ENCODE results near the gene CCDC40. TPM values are rescaled to one million over a fixed set of nuclear protein-coding genes. Genes with fewer than 3 reads are reported as not detected.

Gene CCDC40
- polyA plus RNA-seq, 3 donors, result 12.1 to 21.6 (median 13.8) TPM

DNA sequence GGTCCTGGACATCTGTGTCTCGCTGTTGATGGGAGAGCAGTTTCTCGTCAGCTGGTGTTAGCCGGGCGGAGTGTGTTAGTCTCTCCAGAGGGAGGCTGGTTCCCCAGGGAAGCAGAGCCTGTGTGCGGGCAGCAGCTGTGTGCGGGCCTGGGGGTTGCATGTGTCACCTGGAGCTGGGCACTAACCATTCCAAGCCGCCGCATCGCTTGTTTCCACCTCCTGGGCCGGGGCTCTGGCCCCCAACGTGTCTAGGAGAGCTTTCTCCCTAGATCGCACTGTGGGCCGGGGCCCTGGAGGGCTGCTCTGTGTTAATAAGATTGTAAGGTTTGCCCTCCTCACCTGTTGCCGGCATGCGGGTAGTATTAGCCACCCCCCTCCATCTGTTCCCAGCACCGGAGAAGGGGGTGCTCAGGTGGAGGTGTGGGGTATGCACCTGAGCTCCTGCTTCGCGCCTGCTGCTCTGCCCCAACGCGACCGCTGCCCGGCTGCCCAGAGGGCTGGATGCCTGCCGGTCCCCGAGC, 82.9 kb downstream of the CCDC40 start:
- DNase-seq (ENCODE audit: extremely low read depth in 1 of 11, low read depth in 9 of 11, low spot score in 4 of 11), result no peak

GRCh38 chr17:80119839-80120238, 83.4 kb downstream of the CCDC40 start:
- no peak for DNase-seq (ENCODE audit: extremely low read depth in 1 of 11, low read depth in 9 of 11, low spot score in 4 of 11)

DNA sequence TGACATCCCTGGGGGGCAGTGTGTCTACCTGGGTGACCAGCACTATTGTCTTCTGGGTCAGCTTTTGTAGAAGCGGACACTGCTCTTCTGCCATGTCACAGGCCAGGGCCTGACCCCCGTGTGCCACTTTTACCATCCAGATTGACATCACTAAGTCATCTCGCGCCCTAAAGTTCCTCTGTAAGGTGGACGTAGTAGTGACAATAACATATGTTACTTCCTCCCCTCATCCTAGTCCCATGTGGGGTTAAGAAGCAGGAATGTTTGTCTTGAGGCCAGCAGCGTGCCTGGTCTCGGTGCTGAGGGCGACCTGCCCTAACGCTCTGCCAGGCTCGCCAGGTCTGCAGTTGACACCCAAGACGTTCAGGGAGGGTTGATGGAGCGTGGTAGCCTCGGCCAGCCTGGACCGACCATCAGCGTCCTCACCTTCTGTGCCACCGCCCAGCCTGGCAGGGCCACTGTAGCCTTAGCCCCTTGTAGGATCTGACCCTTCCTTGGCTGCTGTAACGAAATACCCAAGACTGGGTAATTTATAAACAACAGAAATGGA, 85.7 kb downstream of the CCDC40 start:
- DNase-seq (ENCODE audit: extremely low read depth in 1 of 11, low read depth in 9 of 11, low spot score in 4 of 11), result no peak

GRCh38 chr17:80122926-80123505, 86.6 kb downstream of the CCDC40 start:
- no peak for DNase-seq (ENCODE audit: extremely low read depth in 1 of 11, low read depth in 9 of 11, low spot score in 4 of 11)

- no peak for DNase-seq (ENCODE audit: extremely low read depth in 1 of 11, low read depth in 9 of 11, low spot score in 4 of 11)
Measured at GRCh38 chr17:80123791-80124190, 87.3 kb downstream of the CCDC40 start.

DNA sequence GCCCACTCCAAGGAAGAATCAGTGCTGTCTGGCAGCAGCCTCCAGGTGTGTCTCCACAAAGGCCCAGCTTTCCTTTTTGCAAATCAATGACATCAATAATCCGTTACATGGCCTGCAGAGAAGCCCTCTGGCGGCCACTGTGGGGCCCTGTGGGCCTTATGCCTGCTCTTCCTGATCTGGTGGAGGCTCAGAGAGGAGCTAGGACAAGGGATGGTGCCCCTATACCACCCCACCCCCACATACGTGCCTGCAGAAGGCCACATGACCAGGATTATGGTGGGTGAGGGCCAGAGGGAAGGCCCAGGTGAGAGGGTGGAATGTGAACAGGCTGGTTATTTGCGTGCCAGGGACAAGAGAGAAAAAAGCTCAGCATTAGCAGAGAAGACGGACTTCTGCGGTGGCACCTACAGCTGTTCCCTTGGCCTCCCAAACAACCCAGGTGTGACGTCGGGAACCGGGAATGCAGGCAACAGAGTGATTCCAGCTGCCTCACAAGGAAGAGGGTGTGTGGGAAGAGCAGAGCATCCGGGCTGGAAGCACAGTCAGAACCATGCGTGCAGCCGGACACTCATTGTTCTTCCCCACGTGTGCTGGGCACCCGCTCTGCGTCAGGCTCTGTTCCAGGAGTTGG, 88.0 kb downstream of the CCDC40 start:
- peak in 1 of 11 donors; percentile 39 for DNase-seq (ENCODE audit: extremely low read depth in 1 of 11, low read depth in 9 of 11, low spot score in 4 of 11)

DNA sequence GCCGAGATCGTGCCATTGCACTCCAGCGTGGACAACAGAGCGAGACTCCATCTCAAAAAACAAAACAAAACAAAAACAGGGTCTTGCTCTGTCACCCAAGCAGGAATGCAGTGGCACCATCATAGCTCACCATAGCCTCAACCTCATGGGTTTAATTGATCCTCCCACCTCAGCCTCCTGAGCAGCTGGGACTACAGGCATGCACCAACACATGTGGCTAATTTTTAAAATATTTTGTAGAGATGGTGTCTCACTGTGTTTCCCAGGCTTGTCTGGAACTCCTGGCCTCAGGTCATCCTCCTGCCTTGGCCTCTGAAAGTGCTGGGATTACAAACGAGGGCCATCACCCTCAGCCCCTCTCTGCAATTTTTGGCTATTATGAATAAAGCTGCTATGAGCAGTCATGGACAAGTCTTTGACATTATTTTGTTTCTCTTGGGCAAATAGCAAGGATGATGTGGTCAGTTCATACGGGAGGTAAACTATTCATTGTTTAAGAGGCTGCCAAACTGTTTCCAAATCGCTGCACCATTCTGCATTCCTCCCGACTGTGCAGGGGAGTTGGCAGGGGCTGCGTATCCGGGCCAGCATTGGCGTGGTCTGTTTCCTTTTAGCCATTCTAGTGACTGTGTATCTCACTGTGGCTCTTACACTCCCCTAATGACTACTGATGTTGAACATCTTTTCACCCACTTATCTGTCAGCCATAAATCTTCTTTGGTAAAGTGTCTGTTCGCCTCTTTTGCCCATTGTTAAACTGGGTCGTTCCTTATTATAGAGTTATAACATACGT, 89.4 kb downstream of the CCDC40 start:
- no peak for DNase-seq (ENCODE audit: extremely low read depth in 1 of 11, low read depth in 9 of 11, low spot score in 4 of 11)

- DNase-seq (ENCODE audit: extremely low read depth in 1 of 11, low read depth in 9 of 11, low spot score in 4 of 11), result no peak
Measured at GRCh38 chr17:80126449-80126715, 89.9 kb downstream of the CCDC40 start.

- DNase-seq (ENCODE audit: extremely low read depth in 1 of 11, low read depth in 9 of 11, low spot score in 4 of 11), result no peak
Measured at GRCh38 chr17:80129006-80129565, 92.6 kb downstream of the CCDC40 start.

DNA sequence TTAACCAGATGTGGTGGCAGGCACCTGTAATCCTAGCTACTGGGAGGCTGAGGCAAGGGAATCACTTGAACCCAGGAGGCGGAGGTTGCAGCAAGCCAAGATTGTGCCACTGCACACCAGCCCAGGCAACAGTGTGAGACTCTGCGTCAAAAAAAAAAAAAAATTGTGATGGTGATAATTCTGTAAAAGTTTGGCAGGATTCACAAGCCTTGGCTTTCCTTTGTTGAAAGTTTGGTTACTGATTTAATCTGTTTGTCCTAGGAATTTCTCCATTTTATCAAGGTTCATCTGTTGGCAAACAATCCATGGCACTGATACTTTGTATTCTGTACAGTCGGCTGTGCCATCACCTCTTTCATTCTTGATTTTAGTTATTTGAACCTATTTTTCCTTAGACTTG, 94.5 kb downstream of the CCDC40 start:
- no peak for DNase-seq (ENCODE audit: extremely low read depth in 1 of 11, low read depth in 9 of 11, low spot score in 4 of 11)

DNA sequence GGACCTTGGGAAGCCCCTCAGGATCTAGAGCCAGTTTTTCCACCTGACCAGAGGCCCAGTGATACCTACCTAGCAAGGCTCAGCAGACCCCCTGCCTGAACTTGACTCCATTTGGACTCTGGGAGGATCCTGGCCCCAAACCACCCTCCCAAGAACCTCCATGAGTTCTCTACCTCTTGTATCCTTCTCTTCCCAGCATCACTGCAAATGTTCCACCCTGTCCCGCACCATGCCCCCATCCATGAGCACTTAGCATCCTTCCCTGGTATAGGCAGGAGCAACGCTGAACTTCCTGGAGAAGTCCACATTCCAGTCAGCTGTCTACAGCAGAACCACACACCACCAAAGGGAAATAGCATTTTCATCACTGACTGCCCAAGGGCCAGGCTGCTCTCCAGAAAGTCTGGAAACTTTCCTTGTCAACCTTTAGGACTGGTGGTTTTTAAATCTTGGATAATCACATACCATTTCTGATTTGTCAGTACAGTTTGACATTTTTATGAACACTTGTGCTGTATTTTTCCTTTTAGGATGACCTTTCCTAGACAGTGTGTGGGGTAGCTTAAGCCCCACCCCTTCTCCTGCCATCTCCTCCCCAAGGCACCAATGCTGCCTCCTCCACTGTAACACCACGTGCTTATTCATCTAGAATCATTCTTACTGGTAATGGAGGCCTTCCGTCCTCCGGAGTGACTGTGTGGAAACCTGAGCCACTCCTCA, 96.6 kb downstream of the CCDC40 start:
- no peak for DNase-seq (ENCODE audit: extremely low read depth in 1 of 11, low read depth in 9 of 11, low spot score in 4 of 11)

DNA sequence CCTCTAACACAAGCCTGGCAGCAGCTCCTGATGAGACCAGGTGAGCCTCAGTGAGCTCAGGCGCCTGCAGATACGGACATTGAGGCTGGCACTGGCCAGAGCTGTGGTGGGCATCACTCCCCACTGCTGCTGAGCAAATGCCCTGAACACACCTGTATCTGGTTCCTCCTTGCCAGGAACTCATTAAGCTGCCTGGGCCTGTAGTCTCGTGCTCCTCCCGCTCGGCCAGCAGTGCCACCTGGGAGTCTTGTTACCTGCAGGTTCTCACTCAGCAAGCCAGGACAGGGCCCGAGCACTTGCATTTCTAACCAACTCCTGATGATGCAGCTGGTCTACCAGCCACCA, 97.2 kb downstream of the CCDC40 start:
- no peak for DNase-seq (ENCODE audit: extremely low read depth in 1 of 11, low read depth in 9 of 11, low spot score in 4 of 11)

DNA sequence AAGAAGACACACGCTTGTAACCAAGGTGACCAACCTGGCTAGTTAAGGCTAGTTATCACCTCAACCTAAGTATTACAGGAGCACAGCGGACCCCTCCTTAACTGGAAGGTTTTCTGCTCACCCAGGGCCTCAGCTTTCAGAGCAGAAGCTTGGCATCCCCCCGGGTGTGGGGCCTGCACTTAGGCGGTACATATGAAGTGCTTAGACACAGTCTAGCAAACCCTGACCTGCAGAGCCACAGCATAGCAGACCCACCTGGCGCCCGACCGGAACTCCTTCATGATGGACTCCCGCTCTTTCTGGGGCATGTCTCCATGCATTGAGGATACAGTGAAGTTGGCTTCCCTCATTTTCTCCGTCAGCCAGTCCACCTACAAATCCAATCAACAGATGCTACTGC, 100.7 kb downstream of the CCDC40 start:
- DNase-seq (ENCODE audit: extremely low read depth in 1 of 11, low read depth in 9 of 11, low spot score in 4 of 11), result no peak

GRCh38 chr17:80138856-80139426, 102.5 kb downstream of the CCDC40 start:
- no peak for DNase-seq (ENCODE audit: extremely low read depth in 1 of 11, low read depth in 9 of 11, low spot score in 4 of 11)

DNA sequence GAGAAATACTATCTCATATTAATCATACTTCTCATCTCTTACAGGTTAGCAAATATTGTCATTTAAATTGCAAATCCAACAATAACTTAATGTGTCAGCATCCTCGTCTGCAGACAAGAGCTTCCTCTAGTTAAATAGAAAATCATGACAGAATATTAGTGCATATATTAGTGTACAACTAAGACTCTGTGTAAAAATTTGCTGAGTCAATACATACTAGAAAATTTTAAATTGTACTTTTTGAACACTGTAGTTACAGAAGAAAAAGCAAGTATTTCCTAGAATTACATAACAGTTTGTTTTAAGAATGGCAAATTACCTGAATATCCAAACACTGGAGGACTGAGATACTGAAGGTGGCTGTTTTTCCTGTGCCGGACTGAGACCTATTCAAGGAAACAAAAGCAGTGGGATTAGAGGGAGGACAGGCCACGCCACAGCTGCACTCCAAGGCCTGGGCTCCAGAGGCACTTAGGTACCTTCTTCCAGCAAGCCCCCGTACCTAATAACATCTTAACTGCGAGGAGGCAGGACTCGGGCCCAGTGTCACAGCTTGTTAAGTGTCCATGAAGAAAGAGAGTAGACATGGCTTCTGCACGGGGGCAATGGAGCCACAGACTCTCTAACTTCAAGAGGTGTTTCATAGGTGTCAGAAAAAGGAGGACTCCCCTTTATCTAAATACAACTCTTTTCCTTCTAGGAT, 105.2 kb downstream of the CCDC40 start:
- DNase-seq (ENCODE audit: extremely low read depth in 1 of 11, low read depth in 9 of 11, low spot score in 4 of 11), result no peak

- DNase-seq (ENCODE audit: extremely low read depth in 1 of 11, low read depth in 9 of 11, low spot score in 4 of 11), result no peak
Measured at GRCh38 chr17:80142929-80143328, 106.5 kb downstream of the CCDC40 start.

GRCh38 chr17:80145076-80146075, 108.9 kb downstream of the CCDC40 start:
- no peak for DNase-seq (ENCODE audit: extremely low read depth in 1 of 11, low read depth in 9 of 11, low spot score in 4 of 11)
